ACHN (cell line): Measurements from ENCODE around the gene CACNA1H.

ENCODE experiments used
- DNase-seq: peaks from one replicate; pipeline ENCODE4 v3.0.0-alpha.2; 2015
- in situ Hi-C: cut with HindIII; loops from 2 replicates; pipeline ENCODE4 v1.10.0; 2017; ENCODE audit warnings: low sequenced_read_pairs, low pct_ligation_motif_present, low pct_unique_long_range_greater_than_20kb

Gene CACNA1H

DNA sequence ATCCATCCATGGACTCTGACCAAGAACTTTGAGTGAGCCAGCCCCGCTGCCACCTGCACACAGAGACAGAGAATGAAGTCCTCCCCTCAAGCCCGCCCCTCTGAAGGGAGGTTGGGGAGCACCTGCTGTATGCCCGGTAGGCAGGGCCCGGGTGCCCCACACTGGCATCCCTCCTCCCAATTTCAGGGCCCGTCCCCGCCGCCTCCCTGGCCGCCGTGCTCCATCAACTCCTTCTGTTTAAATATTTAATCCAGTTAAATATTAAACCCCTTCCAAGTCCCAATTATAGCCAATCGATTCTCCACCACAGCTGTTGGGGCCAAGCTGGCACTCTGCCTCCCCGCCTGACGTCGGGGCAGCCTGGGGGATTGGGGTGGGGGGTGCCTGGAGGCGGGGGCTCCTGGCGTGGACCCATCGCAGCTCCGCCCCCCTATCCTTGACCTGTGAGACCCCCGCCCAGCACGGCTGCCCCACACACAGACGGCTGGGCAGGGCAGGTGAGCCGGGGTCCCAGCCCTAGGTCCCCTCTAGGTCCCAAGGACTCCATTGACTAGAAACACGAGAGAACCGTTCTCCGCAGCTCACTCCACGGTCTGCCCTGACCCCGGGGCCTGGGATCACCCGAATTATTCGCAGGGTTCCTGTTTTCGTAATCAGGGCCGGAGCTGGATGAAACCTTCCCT lies 18.0 kb upstream of the CACNA1H start:
- in situ Hi-C loops: loop anchor here (25.0 kb wide), 1 partner anchor 152 kb away; no protein-coding TSS in a partner anchor
- DNase-seq: no peak

GRCh38 chr16:1135459-1135825 lies 17.5 kb upstream of the CACNA1H start:
- DNase-seq: no peak
- in situ Hi-C loops: loop anchor here (25.0 kb wide), 1 partner anchor 152 kb away; no protein-coding TSS in a partner anchor

- DNase-seq: no peak
- in situ Hi-C loops: loop anchor here (25.0 kb wide), 1 partner anchor 150 kb away; no protein-coding TSS in a partner anchor
Observed at GRCh38 chr16:1137604-1138003, 15.3 kb upstream of the CACNA1H start.

- in situ Hi-C loops: loop anchor here (25.0 kb wide), 1 partner anchor 147 kb away; no protein-coding TSS in a partner anchor
- no peak for DNase-seq
Observed at GRCh38 chr16:1140582-1141162, 12.2 kb upstream of the CACNA1H start.

DNA sequence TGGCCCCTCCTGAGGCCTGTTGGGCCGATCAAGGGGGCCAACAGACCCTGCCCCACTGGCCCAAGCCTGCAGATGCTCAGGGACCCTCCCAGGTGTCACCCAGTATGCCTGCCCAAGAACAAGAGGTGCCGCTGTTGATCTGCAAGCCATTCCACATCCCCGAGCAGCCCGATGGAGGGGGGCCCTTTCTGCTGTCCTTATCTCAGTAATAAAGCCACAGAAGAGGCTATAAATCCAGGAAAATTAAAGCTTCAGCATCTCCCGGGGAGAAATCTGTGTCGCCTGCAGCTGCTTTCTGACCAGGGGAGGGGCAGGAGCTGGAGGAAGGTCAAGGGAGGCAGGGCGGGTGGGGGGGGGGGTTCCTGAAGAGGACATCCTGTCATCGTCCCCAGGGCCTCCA lies 11.7 kb upstream of the CACNA1H start:
- no peak for DNase-seq
- in situ Hi-C loops: loop anchor here (25.0 kb wide), 1 partner anchor 146 kb away; no protein-coding TSS in a partner anchor

- in situ Hi-C loops: loop anchor here (25.0 kb wide), 1 partner anchor 146 kb away; no protein-coding TSS in a partner anchor
Observed at GRCh38 chr16:1141716-1142115, 11.2 kb upstream of the CACNA1H start.

GRCh38 chr16:1142911-1143310 lies 10.0 kb upstream of the CACNA1H start:
- no peak for DNase-seq
- in situ Hi-C loops: loop anchor here (25.0 kb wide), 1 partner anchor 144 kb away; no protein-coding TSS in a partner anchor

More at GRCh38 chr16:1141716-1142115, 11.2 kb upstream of the CACNA1H start:
- no peak for DNase-seq

DNA sequence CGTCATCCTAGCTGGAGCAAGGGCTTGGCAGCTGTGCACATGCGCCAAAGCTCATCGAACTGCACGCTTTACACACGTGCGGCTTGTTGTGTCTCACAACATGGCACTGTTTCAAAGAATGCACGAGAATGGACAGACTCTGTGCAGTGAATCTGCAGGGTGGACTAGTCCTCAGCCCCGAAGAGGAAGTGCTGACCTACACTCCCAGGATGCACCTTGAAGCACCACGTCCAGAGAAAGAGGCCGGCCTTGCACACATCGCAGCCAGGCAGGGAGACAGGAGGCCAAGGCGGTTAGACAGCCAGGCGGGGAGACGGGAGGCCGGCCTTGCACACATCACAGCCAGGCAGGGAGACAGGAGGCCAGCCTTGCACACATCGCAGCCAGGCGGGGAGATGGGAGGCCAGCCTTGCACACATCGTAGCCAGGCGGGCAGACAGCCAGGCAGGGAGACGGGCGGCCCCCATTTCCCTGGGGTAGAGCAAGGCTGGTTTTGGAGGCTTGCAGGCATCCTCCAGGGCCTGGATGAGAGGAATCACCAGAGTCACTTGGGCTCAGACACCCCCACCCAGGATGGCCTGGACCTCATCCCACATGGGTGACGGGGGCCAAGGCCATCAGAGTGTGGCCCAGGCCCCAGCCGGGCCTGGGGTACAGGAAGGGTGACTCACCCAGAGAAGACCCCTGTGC lies 9.0 kb upstream of the CACNA1H start:
- in situ Hi-C loops: loop anchor here (25.0 kb wide), 1 partner anchor 143 kb away; no protein-coding TSS in a partner anchor

GRCh38 chr16:1144476-1145382 lies 8.2 kb upstream of the CACNA1H start:
- in situ Hi-C loops: loop anchor here (25.0 kb wide), 1 partner anchor 143 kb away; no protein-coding TSS in a partner anchor
- no peak for DNase-seq

More for the DNA sequence above, 9.0 kb upstream of the CACNA1H start:
- no peak for DNase-seq

DNA sequence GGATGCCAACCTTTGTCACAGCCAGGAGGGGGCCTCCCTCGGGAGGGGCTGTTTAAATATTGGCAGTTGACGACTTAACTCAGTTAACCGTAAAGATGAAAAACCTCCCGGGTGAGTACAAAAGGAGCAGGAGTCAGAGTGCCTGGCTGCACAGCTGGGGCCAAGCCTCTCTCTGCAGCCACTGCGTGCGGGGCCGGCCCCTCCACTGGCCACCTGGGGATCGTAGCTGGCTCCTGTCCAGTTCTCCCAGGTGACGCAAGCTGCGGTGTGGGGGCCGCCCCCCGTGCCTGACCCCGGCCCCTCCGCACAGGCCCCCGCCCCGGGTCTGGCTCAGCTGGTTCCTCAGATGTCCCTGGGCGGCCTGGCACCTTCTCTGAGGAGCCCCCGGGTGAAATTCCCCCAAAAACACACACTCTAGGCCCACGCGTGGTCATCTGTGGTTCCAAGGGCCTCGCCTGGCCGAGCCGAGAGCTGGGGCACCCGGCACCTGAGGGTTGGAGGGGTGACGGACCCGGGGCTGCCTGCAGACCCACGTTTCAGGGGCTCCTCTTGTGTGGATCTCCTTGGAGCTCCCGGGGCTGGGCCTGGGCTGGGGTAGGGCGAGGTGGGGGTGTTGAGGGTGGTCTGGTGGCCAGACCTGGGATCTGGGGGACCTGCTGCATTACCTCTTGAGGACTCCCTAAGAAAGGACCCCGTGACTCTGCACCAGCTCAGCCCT lies 7.4 kb upstream of the CACNA1H start:
- in situ Hi-C loops: loop anchor here (25.0 kb wide), 1 partner anchor 142 kb away; no protein-coding TSS in a partner anchor

GRCh38 chr16:1146409-1146808 lies 6.5 kb upstream of the CACNA1H start:
- in situ Hi-C loops: loop anchor here (25.0 kb wide), 1 partner anchor 141 kb away; no protein-coding TSS in a partner anchor
- no peak for DNase-seq

More for the DNA sequence above, 7.4 kb upstream of the CACNA1H start:
- DNase-seq: no peak

DNA sequence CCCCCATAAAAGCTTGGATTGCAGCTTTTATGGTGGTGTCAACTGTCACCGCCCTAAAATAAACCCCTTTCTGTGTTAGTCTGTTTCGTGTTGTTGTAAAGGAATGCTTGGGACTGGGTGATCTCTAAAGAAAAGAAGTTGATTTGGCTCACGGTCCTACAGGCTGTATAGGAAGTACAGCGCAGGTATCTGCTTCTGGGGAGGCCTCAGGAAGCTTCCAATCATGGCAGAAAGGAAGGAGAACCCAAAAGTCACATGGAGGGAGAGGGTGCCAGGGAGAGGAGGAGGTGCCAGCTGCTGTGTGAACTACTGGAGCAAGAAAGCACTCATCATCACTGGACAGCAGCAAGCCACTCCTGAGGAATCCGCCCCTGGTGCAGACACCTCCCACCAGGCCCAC lies 5.9 kb upstream of the CACNA1H start:
- in situ Hi-C loops: loop anchor here (25.0 kb wide), 1 partner anchor 140 kb away; no protein-coding TSS in a partner anchor
- DNase-seq: no peak

DNA sequence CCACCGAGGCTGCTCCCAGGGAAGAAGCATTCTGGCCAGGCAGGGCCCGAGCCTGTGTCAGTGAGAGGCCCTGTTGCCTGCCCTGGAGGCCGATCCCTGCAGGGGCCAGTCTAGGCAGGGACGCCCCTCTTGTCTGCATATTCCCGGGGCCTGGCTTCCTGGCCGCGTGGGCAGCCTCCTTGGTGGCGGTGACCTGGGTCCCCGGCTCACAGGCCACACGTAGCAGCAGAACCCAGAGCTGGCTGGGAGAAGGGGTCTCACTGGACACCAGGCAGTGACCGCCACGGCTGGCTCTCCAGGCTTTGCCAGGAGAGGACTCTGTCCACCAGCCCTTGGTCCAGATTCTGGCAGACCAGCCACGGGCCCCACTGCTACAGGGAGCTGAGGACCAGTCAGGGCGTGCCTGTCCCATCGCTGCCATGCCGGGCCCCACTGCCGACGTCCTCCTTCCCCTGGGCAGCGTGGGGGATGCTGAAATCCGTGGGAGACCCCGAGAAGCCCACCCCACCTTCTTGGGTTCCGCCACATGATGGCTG lies 3.7 kb upstream of the CACNA1H start:
- DNase-seq: no peak
- in situ Hi-C loops: loop anchor here (25.0 kb wide), 1 partner anchor 138 kb away; no protein-coding TSS in a partner anchor

DNA sequence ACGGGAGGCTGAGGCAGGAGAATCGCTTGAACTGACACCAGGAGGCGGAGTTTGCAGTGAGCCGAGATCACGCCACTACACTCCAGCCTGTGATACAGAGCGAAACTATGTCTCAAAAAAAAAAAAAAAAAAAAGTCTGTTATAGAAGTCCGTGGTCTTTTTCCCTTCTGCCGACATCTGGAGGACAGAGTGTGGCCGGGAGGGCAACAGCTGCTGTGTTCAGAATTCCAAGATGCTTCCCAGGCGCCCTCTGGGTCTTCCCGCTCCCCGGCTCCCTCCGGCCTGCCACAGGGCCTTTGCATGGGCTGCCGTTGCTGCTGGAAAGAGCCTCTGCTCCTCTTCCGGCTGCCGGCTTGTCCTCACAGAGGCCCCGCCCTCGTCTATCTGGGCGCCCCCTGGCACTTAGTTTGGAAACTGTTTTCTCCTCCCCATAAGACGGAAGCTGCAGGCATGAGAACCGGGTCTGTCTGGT lies 2.4 kb upstream of the CACNA1H start:
- in situ Hi-C loops: no loop called here
- DNase-seq: peak; percentile 72

- DNase-seq: no peak
- in situ Hi-C loops: no loop called here
Observed at GRCh38 chr16:1151424-1152122, 1.3 kb upstream of the CACNA1H start.

DNA sequence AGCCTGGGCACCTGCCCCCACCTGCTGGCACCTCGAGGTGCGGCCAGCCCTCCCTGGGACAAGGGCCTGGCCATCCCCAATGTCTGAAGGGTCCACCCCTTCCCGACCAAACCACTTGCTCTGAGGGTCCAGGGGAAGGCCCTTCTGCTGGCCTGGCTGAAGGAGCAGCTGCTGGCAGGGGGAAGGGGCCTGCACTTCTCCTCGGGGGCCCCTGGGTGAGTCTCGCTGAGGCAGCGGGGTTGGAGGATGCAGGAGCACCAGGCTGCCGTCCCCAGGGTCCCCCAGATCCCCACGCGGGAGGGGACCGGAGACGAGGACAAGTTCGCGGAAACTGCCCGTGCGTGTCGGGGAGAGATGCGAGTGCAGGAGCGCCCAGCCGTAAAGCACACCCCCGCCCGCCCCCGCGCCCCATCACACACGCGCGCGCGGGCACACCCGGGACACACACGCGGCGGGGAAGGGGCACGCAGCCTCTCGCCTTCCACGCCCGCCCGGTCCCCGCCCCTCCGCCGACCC lies 725 bp upstream of the CACNA1H start:
- in situ Hi-C loops: no loop called here

More for the DNA sequence above, 725 bp upstream of the CACNA1H start:
- DNase-seq: no peak
